ENCODE results near the gene SLC4A1AP. TPM values are rescaled to one million over a fixed set of nuclear protein-coding genes. Genes with fewer than 3 reads are reported as not detected.

The SLC4A1AP gene
- total and polyA plus RNA-seq, 9 of the 15 experiments (the other 6 are each of a cell fraction or from before 2014, with no cell fraction given): 8.1 to 40.5 (median 35.3) TPM

DNA sequence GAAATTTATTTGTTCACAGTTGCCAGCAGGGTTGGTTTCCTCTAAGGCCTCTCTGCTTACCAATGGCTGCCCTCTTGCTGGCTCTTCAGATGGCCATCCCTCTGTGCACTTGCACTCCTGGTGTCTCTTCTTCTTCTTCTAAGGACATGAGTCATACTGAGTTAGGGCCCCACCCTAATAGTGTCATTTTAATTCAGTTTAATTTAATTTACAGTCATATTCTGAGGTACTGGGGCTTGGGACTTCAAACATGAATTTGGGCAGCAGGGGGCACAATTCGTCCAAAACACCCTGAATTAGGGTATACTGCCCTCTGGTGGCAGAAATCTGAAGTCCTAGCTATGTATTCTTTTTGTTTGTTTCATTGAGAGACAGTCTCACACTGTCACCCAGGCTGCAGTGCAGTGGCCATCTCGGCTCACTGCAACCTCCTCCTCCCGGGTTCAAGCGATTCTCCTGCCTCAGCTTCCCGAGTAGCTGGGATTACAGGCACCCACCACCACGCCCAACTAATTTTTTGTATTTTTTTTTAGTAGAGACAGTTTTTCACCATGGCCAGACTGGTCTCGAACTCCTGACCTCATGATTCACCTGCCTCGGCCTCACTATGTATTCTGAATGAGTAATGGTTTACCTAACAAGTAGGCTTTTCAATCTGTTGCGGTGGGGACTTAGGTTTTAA lies 19.8 kb downstream of the SLC4A1AP start:
- ChIA-PET CTCF (ENCODE audit: low intra/inter-chr PET ratio) (interaction anchor here (0.6 to 2.5 kb wide), 13 partner anchors 21 to 1175 kb away, joined by 3 to 35 read pairs (median 4); partner anchors contain the start of gene PPM1G), POLR2A (interaction anchor here (0.6 to 2.2 kb wide), 11 partner anchors 9 to 587 kb away, joined by 3 to 13 read pairs (median 3); partner anchors contain the start of genes MPV17, NRBP1, SLC4A1AP and SUPT7L)
- FAIRE-seq: peak; percentile 98
- Histone ChIP-seq H3K4me3 (no peak overlapping the region), H3K27me3 (ENCODE audit: control insufficient read depth in 2 of 2, insufficient read depth in 2 of 2, low read length in 2 of 2) (no peaks in the 10 kb centered on the region), H3K4me2 (ENCODE audit: insufficient read depth, low read length) (no peak overlapping the region), H3K27ac (ENCODE audit: extremely low read depth, low read depth, low read length) (no peak overlapping the region; the same call in 2 of the 3 replicates), H3K4me1 (replicated peaks in 1 of 2; ENCODE audit: control insufficient read depth in 2 of 2, insufficient read depth in 2 of 2, low read length in 2 of 2) (peaks cover 0 to 2% of the 10 kb centered on the region in 2 experiments; a peak in 1 of 5 replicates), H2AFZ (ENCODE audit: low read depth, low read length) (peak overlapping the region; percentile 41), H3K9ac (ENCODE audit: insufficient read depth in 1 of 2, low read depth in 2 of 2, low read length in 2 of 2) (no peak overlapping the region), H3K9me3 (replicated peaks; ENCODE audit: control insufficient read depth, insufficient read depth, low read depth, low read length) (no peaks in the 10 kb centered on the region), H3K79me2 (ENCODE audit: control insufficient read depth, insufficient read depth, low read length) (no peaks in the 10 kb centered on the region), H3K36me3 (ENCODE audit: control insufficient read depth, insufficient read depth, low read length) (peaks cover 56% of the 10 kb centered on the region), H4K20me1 (replicated peaks; ENCODE audit: control insufficient read depth, insufficient read depth, low read length) (no peaks in the 10 kb centered on the region), H3K9me1 (ENCODE audit: control insufficient read depth, insufficient read depth, low read length) (no peaks in the 10 kb centered on the region)
- 20% methylated on average over 9 of the region's 9 CpGs for WGBS (ENCODE audit: insufficient coverage, low coverage, missing lambda C conversion rate)
- in situ Hi-C loops (cut with MboI) (no loop called here), intact Hi-C loops (cut with micrococcal nuclease) (loop anchor here (1.0 to 5.0 kb wide), 2 partner anchors 275 to 381 kb away; no protein-coding TSS in a partner anchor)
- BruUV-seq (replicated peaks): no TSS peak
- DNase-seq (ENCODE audit: extremely low read depth in 1 of 4, low spot score in 3 of 4): peak; percentile 74 to 94 (median 78)
- peak; percentile 95 for ATAC-seq
- TF ChIP-seq OTX1 (CRISPR knock-in tag; IDR thresholded peaks at IDR 0.05) (no peak), KLF6 (CRISPR knock-in tag; IDR thresholded peaks at IDR 0.05; ENCODE audit: borderline replicate concordance) (no peak), MEIS2 (IDR thresholded peaks at IDR 0.05; ENCODE audit: partially characterized antibody) (peak; percentile 12), ZNF133 (CRISPR knock-in tag; IDR thresholded peaks at IDR 0.05) (no peak), RUNX1 (IDR thresholded peaks at IDR 0.05; ENCODE audit: low read depth) (no peak), LCOR (CRISPR knock-in tag; IDR thresholded peaks at IDR 0.05) (peak; percentile 75), ZBTB7A (IDR thresholded peaks at IDR 0.05; ENCODE audit: borderline replicate concordance, control insufficient read depth, low read depth, low read length) (no peak), BDP1 (IDR thresholded peaks at IDR 0.05; ENCODE audit: insufficient read depth, insufficient read length) (no peak), ADNP (tag; IDR thresholded peaks at IDR 0.05) (no peak), NFIX (CRISPR knock-in tag; IDR thresholded peaks at IDR 0.05; ENCODE audit: low read depth) (no peak), HMGN3 (IDR thresholded peaks at IDR 0.05; ENCODE audit: borderline replicate concordance, extremely low read depth, insufficient read length, low read depth, low read length) (no peak)
- TF ChIP-seq, protein P1, sequence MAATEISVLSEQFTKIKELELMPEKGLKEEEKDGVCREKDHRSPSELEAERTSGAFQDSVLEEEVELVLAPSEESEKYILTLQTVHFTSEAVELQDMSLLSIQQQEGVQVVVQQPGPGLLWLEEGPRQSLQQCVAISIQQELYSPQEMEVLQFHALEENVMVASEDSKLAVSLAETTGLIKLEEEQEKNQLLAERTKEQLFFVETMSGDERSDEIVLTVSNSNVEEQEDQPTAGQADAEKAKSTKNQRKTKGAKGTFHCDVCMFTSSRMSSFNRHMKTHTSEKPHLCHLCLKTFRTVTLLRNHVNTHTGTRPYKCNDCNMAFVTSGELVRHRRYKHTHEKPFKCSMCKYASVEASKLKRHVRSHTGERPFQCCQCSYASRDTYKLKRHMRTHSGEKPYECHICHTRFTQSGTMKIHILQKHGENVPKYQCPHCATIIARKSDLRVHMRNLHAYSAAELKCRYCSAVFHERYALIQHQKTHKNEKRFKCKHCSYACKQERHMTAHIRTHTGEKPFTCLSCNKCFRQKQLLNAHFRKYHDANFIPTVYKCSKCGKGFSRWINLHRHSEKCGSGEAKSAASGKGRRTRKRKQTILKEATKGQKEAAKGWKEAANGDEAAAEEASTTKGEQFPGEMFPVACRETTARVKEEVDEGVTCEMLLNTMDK (IDR thresholded peaks at IDR 0.05; ENCODE audit: borderline replicate concordance, insufficient read depth, low read depth, low read length, poor library complexity, severe bottlenecking): peak; percentile 82
- TF ChIP-seq, protein P2, sequence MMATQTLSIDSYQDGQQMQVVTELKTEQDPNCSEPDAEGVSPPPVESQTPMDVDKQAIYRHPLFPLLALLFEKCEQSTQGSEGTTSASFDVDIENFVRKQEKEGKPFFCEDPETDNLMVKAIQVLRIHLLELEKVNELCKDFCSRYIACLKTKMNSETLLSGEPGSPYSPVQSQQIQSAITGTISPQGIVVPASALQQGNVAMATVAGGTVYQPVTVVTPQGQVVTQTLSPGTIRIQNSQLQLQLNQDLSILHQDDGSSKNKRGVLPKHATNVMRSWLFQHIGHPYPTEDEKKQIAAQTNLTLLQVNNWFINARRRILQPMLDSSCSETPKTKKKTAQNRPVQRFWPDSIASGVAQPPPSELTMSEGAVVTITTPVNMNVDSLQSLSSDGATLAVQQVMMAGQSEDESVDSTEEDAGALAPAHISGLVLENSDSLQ (IDR thresholded peaks at IDR 0.05): peak; percentile 30; the same call in 1 of the 2 replicates
- TF ChIP-seq, protein P3, sequence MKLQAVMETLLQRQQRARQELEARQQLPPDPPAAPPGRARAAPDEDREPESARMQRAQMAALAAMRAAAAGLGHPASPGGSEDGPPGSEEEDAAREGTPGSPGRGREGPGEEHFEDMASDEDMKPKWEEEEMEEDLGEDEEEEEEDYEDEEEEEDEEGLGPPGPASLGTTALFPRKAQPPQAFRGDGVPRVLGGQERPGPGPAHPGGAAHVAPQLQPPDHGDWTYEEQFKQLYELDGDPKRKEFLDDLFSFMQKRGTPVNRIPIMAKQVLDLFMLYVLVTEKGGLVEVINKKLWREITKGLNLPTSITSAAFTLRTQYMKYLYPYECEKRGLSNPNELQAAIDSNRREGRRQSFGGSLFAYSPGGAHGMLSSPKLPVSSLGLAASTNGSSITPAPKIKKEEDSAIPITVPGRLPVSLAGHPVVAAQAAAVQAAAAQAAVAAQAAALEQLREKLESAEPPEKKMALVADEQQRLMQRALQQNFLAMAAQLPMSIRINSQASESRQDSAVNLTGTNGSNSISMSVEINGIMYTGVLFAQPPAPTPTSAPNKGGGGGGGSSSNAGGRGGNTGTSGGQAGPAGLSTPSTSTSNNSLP (IDR thresholded peaks at IDR 0.05; ENCODE audit: borderline replicate concordance, low read depth, low read length): peak; percentile 80; the same call in 1 of the 2 replicates
- TF ChIP-seq, protein P4, sequence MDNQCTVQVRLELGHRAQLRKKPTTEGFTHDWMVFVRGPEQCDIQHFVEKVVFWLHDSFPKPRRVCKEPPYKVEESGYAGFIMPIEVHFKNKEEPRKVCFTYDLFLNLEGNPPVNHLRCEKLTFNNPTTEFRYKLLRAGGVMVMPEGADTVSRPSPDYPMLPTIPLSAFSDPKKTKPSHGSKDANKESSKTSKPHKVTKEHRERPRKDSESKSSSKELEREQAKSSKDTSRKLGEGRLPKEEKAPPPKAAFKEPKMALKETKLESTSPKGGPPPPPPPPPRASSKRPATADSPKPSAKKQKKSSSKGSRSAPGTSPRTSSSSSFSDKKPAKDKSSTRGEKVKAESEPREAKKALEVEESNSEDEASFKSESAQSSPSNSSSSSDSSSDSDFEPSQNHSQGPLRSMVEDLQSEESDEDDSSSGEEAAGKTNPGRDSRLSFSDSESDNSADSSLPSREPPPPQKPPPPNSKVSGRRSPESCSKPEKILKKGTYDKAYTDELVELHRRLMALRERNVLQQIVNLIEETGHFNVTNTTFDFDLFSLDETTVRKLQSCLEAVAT (IDR thresholded peaks at IDR 0.05): peak in 1 of 2 experiments; percentile 97; a peak in 2 of 4 replicates
